Activated CD4-positive, alpha-beta T cell treated with anti-CD3 and anti-CD28 coated beads, Interleukin-2, amount 50 U/mL, for 4 hours (primary cell): ENCODE measurements around the gene SPO11.

Experiments
- DNase-seq, 2 experiments: peaks; one replicate each; pipeline ENCODE4 v3.0.0-alpha.2; 2020

The SPO11 gene

GRCh38 chr20:57378107-57378506 lies 48.5 kb downstream of the SPO11 start:
- no peak for DNase-seq

- DNase-seq = no peak
These were observed 49.2 kb downstream of the SPO11 start for GRCh38 chr20:57378646-57379262.

GRCh38 chr20:57379263-57379647 lies 49.7 kb downstream of the SPO11 start:
- no peak for DNase-seq

GRCh38 chr20:57380081-57380750 lies 50.6 kb downstream of the SPO11 start:
- DNase-seq = no peak

- DNase-seq = peak; percentile 83 to 89
These were observed 52.2 kb downstream of the SPO11 start for GRCh38 chr20:57381596-57382503.

GRCh38 chr20:57382516-57382915 lies 52.9 kb downstream of the SPO11 start:
- no peak for DNase-seq

GRCh38 chr20:57383447-57384347 lies 54.1 kb downstream of the SPO11 start:
- no peak for DNase-seq

GRCh38 chr20:57384486-57384885 lies 54.9 kb downstream of the SPO11 start:
- DNase-seq = no peak

GRCh38 chr20:57384953-57385761 lies 55.6 kb downstream of the SPO11 start:
- no peak for DNase-seq

GRCh38 chr20:57385940-57386339 lies 56.3 kb downstream of the SPO11 start:
- DNase-seq = no peak

- DNase-seq = no peak
These were observed 57.2 kb downstream of the SPO11 start for GRCh38 chr20:57386762-57387161.

GRCh38 chr20:57387463-57387862 lies 57.9 kb downstream of the SPO11 start:
- no peak for DNase-seq

GRCh38 chr20:57387945-57388371 lies 58.4 kb downstream of the SPO11 start:
- no peak for DNase-seq

- peak; percentile 46 to 50 for DNase-seq
These were observed 59.5 kb downstream of the SPO11 start for GRCh38 chr20:57388953-57389694.

GRCh38 chr20:57389695-57390603 lies 60.3 kb downstream of the SPO11 start:
- peak; percentile 56 to 64 for DNase-seq

GRCh38 chr20:57390604-57391438 lies 61.2 kb downstream of the SPO11 start, which contains the start of gene RBM38:
Gene RBM38 (plus strand): TSS chr20:57391396. CDS start chr20:57391582, 186 bp downstream.
- peak; percentile 60 to 71 for DNase-seq

GRCh38 chr20:57391439-57392301 lies 62.1 kb downstream of the SPO11 start:
- peak in 1 of 2 experiments; percentile 19 for DNase-seq
